Measurements from ENCODE around the gene USB1.

USB1 gene

DNA sequence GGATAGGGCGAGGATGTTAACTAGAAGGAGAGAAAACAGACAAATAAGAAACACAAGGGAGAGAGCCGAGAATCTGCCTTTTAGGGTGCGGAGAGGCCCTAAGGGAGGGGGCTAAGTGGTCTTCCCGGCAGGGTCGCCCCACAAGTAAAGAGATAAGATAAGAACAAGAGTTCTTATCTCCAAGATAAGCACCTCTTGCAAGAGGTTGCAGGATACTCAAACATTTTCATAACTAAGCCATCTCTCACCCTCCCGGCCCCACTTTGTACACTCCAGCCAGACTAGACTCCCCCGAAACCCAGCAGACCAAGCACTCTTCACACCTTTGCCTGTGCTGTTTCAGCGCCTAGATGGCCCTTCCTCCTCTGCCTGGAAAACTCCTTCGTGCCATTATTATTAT, 15.0 kb upstream of the USB1 start:
- ChIA-PET POLR2A (no interaction called here), CTCF (no interaction called here)
- no peak overlapping the region for H3K27ac ChIP-seq (ENCODE audit: extremely low read depth, low read depth, low read length)
- H3K9me3 ChIP-seq (ENCODE audit: control insufficient read depth, insufficient read depth, low read depth, low read length): no peaks in the 10 kb centered on the region
- TF ChIP-seq ZSCAN18 (tag by site-specific recombination; IDR thresholded peaks at IDR 0.05) (no peak), ZNF610 (tag by site-specific recombination; IDR thresholded peaks at IDR 0.05; ENCODE audit: borderline replicate concordance) (no peak), GLI2 (tag by site-specific recombination; IDR thresholded peaks at IDR 0.05; ENCODE audit: borderline replicate concordance, low read depth) (no peak), ZNF704 (tag by site-specific recombination; IDR thresholded peaks at IDR 0.05) (no peak), ZNF114 (tag by site-specific recombination; IDR thresholded peaks at IDR 0.05) (no peak), ZNF561 (tag by site-specific recombination; IDR thresholded peaks at IDR 0.05; ENCODE audit: borderline replicate concordance) (no peak)
- no peaks in the 10 kb centered on the region for H3K36me3 ChIP-seq (ENCODE audit: control insufficient read depth in 2 of 2, insufficient read depth in 1 of 2, low read length in 2 of 2)
- no peak overlapping the region for H3K4me3 ChIP-seq (ENCODE audit: low read depth, low read length)
- H3K4me1 ChIP-seq (ENCODE audit: control insufficient read depth, insufficient read depth, low read length): no peaks in the 10 kb centered on the region; the same call in 1 of the 2 replicates

DNA sequence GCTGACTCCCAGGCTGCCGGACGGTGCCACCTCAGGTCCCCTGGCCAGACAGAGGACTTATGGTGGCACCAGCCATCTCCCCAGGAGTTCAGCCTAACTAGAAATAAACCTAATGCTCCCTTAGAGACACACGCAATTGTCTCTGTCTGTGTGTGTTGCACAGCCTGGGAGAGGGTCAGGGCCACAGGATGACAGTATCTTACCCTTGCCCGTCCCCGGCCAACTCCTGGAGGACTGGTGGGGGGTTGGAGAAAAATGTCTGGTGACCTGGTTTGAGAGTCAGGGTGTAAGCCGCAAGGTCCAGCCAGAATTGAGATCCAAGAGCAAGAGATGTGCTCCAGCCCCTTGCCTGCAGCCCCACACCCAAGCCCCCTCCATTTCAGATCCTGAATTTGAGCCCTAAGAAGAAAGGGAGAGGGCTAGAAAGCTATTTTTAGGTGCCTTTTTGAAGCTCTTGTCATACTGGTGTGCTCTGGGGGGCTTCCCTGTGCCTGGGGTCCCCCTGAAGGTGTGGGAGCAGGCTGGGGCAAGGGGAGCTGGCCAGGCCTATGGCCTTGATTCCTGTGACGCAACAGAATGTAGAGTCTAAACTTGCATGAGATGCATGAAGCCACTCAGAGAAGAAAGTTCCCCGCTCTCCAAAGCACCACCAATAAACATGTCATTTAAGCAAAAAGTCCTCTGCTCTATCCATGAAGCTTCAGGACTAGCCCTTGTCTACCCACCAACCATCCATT, 13.6 kb upstream of the USB1 start:
- Histone ChIP-seq H3K4me3 (ENCODE audit: low read depth, low read length) (no peak overlapping the region), H3K36me3 (ENCODE audit: control insufficient read depth in 2 of 2, insufficient read depth in 1 of 2, low read length in 2 of 2) (no peaks in the 10 kb centered on the region), H3K27ac (ENCODE audit: extremely low read depth, low read depth, low read length) (no peak overlapping the region), H3K9me3 (ENCODE audit: control insufficient read depth, insufficient read depth, low read depth, low read length) (no peaks in the 10 kb centered on the region), H3K4me1 (ENCODE audit: control insufficient read depth, insufficient read depth, low read length) (no peaks in the 10 kb centered on the region; the same call in 1 of the 2 replicates)
- ChIA-PET POLR2A (no interaction called here), CTCF (no interaction called here)
- TF ChIP-seq GLIS2 (tag by site-specific recombination; IDR thresholded peaks at IDR 0.05) (no peak), TCF7L2 (IDR thresholded peaks at IDR 0.05; ENCODE audit: borderline replicate concordance, low read depth, low read length) (no peak), SP2 (tag by site-specific recombination; IDR thresholded peaks at IDR 0.05) (no peak), ZNF354C (tag by site-specific recombination; IDR thresholded peaks at IDR 0.05; ENCODE audit: borderline replicate concordance, low read depth) (no peak), ZNF433 (tag by site-specific recombination; IDR thresholded peaks at IDR 0.05; ENCODE audit: low read depth) (no peak), ZNF473 (tag by site-specific recombination; IDR thresholded peaks at IDR 0.05) (no peak), YY1 (tag by site-specific recombination; IDR thresholded peaks at IDR 0.05) (no peak), HOXA7 (CRISPR knock-in tag; IDR thresholded peaks at IDR 0.05; ENCODE audit: borderline replicate concordance) (no peak), KLF10 (tag by site-specific recombination; IDR thresholded peaks at IDR 0.05) (no peak), ZNF146 (tag by site-specific recombination; IDR thresholded peaks at IDR 0.05) (no peak), ZNF37A (tag by site-specific recombination; IDR thresholded peaks at IDR 0.05) (no peak), HOXC10 (CRISPR knock-in tag; IDR thresholded peaks at IDR 0.05) (no peak)
- TF ChIP-seq, protein P1, sequence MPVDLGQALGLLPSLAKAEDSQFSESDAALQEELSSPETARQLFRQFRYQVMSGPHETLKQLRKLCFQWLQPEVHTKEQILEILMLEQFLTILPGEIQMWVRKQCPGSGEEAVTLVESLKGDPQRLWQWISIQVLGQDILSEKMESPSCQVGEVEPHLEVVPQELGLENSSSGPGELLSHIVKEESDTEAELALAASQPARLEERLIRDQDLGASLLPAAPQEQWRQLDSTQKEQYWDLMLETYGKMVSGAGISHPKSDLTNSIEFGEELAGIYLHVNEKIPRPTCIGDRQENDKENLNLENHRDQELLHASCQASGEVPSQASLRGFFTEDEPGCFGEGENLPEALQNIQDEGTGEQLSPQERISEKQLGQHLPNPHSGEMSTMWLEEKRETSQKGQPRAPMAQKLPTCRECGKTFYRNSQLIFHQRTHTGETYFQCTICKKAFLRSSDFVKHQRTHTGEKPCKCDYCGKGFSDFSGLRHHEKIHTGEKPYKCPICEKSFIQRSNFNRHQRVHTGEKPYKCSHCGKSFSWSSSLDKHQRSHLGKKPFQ (tag by site-specific recombination; IDR thresholded peaks at IDR 0.05): no peak
- TF ChIP-seq, protein P2, sequence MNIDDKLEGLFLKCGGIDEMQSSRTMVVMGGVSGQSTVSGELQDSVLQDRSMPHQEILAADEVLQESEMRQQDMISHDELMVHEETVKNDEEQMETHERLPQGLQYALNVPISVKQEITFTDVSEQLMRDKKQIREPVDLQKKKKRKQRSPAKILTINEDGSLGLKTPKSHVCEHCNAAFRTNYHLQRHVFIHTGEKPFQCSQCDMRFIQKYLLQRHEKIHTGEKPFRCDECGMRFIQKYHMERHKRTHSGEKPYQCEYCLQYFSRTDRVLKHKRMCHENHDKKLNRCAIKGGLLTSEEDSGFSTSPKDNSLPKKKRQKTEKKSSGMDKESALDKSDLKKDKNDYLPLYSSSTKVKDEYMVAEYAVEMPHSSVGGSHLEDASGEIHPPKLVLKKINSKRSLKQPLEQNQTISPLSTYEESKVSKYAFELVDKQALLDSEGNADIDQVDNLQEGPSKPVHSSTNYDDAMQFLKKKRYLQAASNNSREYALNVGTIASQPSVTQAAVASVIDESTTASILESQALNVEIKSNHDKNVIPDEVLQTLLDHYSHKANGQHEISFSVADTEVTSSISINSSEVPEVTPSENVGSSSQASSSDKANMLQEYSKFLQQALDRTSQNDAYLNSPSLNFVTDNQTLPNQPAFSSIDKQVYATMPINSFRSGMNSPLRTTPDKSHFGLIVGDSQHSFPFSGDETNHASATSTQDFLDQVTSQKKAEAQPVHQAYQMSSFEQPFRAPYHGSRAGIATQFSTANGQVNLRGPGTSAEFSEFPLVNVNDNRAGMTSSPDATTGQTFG (tag by site-specific recombination; IDR thresholded peaks at IDR 0.05; ENCODE audit: borderline replicate concordance): no peak

Measured in HEK293 (cell line).